Measurements from ENCODE around the gene CREB1. TPM values are rescaled to one million over a fixed set of nuclear protein-coding genes. Genes with fewer than 3 reads are reported as not detected.

The CREB1 gene
- total RNA-seq, 1 donor from 2014 or later = 164 TPM

GRCh38 chr2:207540431-207540830 is 10.7 kb downstream of the CREB1 start:
- Histone ChIP-seq H3K4me1 (no peaks in the 10 kb centered on the region), H3F3A (ENCODE audit: low read depth) (peaks cover 11% of the 10 kb centered on the region), H3K4me2 (no peak overlapping the region), H4K20me1 (ENCODE audit: low read depth) (peaks cover 85% of the 10 kb centered on the region), H3K36me3 (peaks cover 13% of the 10 kb centered on the region), H3K27ac (no peak overlapping the region), H3K9ac (no peak overlapping the region), H2AFZ (replicated peaks) (no peak overlapping the region), H3K79me2 (ENCODE audit: low read depth) (peaks cover 100% of the 10 kb centered on the region), H3K4me3 (no peak overlapping the region), H3K9me3 (ENCODE audit: low read depth) (no peaks in the 10 kb centered on the region), H3K27me3 (no peaks in the 10 kb centered on the region)
- peaks cover 56% of the 10 kb centered on the region for H3K36me3 Mint-ChIP-seq
- H3K27me3 Mint-ChIP-seq (ENCODE audit: insufficient read depth, low read depth) = peaks cover 2% of the 10 kb centered on the region
- no peak overlapping the region for H3K27ac Mint-ChIP-seq
- no peak overlapping the region for H3K4me3 Mint-ChIP-seq
- H3K4me1 Mint-ChIP-seq = no peaks in the 10 kb centered on the region
- no peak for DNase-seq (ENCODE audit: low spot score)
- H3K9me3 Mint-ChIP-seq = peaks cover 21% of the 10 kb centered on the region
- no peak for TF ChIP-seq EZH2 (IDR thresholded peaks at IDR 0.05)
- TF ChIP-seq CTCF (IDR thresholded peaks at IDR 0.05) = no peak
- TF ChIP-seq EZH2phosphoT487 (IDR thresholded peaks at IDR 0.05) = no peak

GRCh38 chr2:207541933-207542332 is 12.2 kb downstream of the CREB1 start:
- peaks cover 13% of the 10 kb centered on the region for H3K36me3 ChIP-seq
- TF ChIP-seq EZH2 (IDR thresholded peaks at IDR 0.05) (no peak), CTCF (IDR thresholded peaks at IDR 0.05) (no peak), EZH2phosphoT487 (IDR thresholded peaks at IDR 0.05) (no peak)
- no peaks in the 10 kb centered on the region for H3K4me1 ChIP-seq
- H3K4me2 ChIP-seq = no peak overlapping the region
- no peak overlapping the region for H3K4me3 Mint-ChIP-seq
- peaks cover 25% of the 10 kb centered on the region for H3K9me3 Mint-ChIP-seq
- no peak for DNase-seq (ENCODE audit: low spot score)
- H3K9me3 ChIP-seq (ENCODE audit: low read depth) = no peaks in the 10 kb centered on the region
- H3K9ac ChIP-seq = no peak overlapping the region
- H4K20me1 ChIP-seq (ENCODE audit: low read depth) = peaks cover 84% of the 10 kb centered on the region
- peaks cover 62% of the 10 kb centered on the region for H3K36me3 Mint-ChIP-seq
- no peak overlapping the region for H2AFZ ChIP-seq (replicated peaks)
- H3K4me1 Mint-ChIP-seq = no peaks in the 10 kb centered on the region
- peaks cover 100% of the 10 kb centered on the region for H3K79me2 ChIP-seq (ENCODE audit: low read depth)
- no peaks in the 10 kb centered on the region for H3K27me3 ChIP-seq
- H3K4me3 ChIP-seq = no peak overlapping the region
- H3K27ac Mint-ChIP-seq = no peak overlapping the region
- no peak overlapping the region for H3K27ac ChIP-seq
- H3K27me3 Mint-ChIP-seq (ENCODE audit: insufficient read depth, low read depth) = peaks cover 2% of the 10 kb centered on the region
- peaks cover 11% of the 10 kb centered on the region for H3F3A ChIP-seq (ENCODE audit: low read depth)

- H4K20me1 ChIP-seq (ENCODE audit: low read depth) = peaks cover 83% of the 10 kb centered on the region
- peaks cover 11% of the 10 kb centered on the region for H3F3A ChIP-seq (ENCODE audit: low read depth)
- peaks cover 100% of the 10 kb centered on the region for H3K79me2 ChIP-seq (ENCODE audit: low read depth)
- Mint-ChIP-seq H3K36me3 (peaks cover 57% of the 10 kb centered on the region), H3K27me3 (ENCODE audit: insufficient read depth, low read depth) (no peaks in the 10 kb centered on the region), H3K4me3 (no peak overlapping the region), H3K4me1 (no peaks in the 10 kb centered on the region), H3K9me3 (peaks cover 24% of the 10 kb centered on the region), H3K27ac (no peak overlapping the region)
- H3K4me2 ChIP-seq = no peak overlapping the region
- TF ChIP-seq EZH2 (IDR thresholded peaks at IDR 0.05) (no peak), EZH2phosphoT487 (IDR thresholded peaks at IDR 0.05) (no peak), CTCF (IDR thresholded peaks at IDR 0.05) (no peak)
- H2AFZ ChIP-seq (replicated peaks) = no peak overlapping the region
- H3K9ac ChIP-seq = no peak overlapping the region
- H3K27me3 ChIP-seq = no peaks in the 10 kb centered on the region
- no peak for DNase-seq (ENCODE audit: low spot score)
- peaks cover 9% of the 10 kb centered on the region for H3K36me3 ChIP-seq
- H3K4me1 ChIP-seq = no peaks in the 10 kb centered on the region
- H3K4me3 ChIP-seq = no peak overlapping the region
- H3K9me3 ChIP-seq (ENCODE audit: low read depth) = no peaks in the 10 kb centered on the region
- no peak overlapping the region for H3K27ac ChIP-seq
Measured at GRCh38 chr2:207543272-207543671, 13.5 kb downstream of the CREB1 start.

Measured in neural progenitor cell (in vitro differentiated cells).